ENCODE measurements around the gene CNTN6. TPM values are rescaled to one million over a fixed set of nuclear protein-coding genes. Genes with fewer than 3 reads are reported as not detected.

CNTN6 gene
- polyA plus RNA-seq, 1 of the 3 experiments (the other 2 are of a cell fraction), result 0.02 TPM

- no peak for TF ChIP-seq NFIC (IDR thresholded peaks at IDR 0.05; ENCODE audit: borderline replicate concordance)
- no peak for TF ChIP-seq IRF3 (IDR thresholded peaks at IDR 0.05; ENCODE audit: low read depth, low read length)
- TF ChIP-seq USF1 (IDR thresholded peaks at IDR 0.05; ENCODE audit: borderline replicate concordance, low read depth), result no peak
- TF ChIP-seq PBX3 (IDR thresholded peaks at IDR 0.05), result no peak
Measured at GRCh38 chr3:1164101-1164500, 71.3 kb downstream of the CNTN6 start (continued).

- no peak overlapping the region for H3K9ac ChIP-seq
- TF ChIP-seq RAD21 (IDR thresholded peaks at IDR 0.05; ENCODE audit: low read length) (no peak), RCOR1 (IDR thresholded peaks at IDR 0.05; ENCODE audit: low read length) (no peak)
- no peaks in the 10 kb centered on the region for H4K20me1 ChIP-seq (ENCODE audit: insufficient read depth)
- POLR2A ChIA-PET, result no interaction called here
- no peaks in the 10 kb centered on the region for H3K9me3 ChIP-seq
- no peaks in the 10 kb centered on the region for H3K36me3 ChIP-seq (replicated peaks in 1 of 2; ENCODE audit: control insufficient read depth in 1 of 2, insufficient read depth in 2 of 2, low read length in 1 of 2)
- no peaks in the 10 kb centered on the region for H3K79me2 ChIP-seq (ENCODE audit: insufficient read depth)
- no peaks in the 10 kb centered on the region for H3K9me2 ChIP-seq
- no peaks in the 10 kb centered on the region for H3F3A ChIP-seq (replicated peaks; ENCODE audit: insufficient read depth)
- no peak overlapping the region for H3K4me3 ChIP-seq (ENCODE audit: low read depth in 2 of 2, low read length in 1 of 2)
- H3K4me1 ChIP-seq (ENCODE audit: control insufficient read depth in 1 of 2, insufficient read depth in 2 of 2, low read depth in 1 of 2, low read length in 1 of 2), result peaks cover 0 to 2% of the 10 kb centered on the region in 2 experiments; a peak in 1 of 4 replicates
- CTCF ChIA-PET, result interaction anchor here (1.2 kb wide), 1 partner anchor 11 kb away, joined by 3 read pairs; no protein-coding TSS in a partner anchor
- WGBS (ENCODE audit: low lambda C conversion rate), result 33% methylated on average over 3 of the region's 3 CpGs
- H3K27me3 ChIP-seq (ENCODE audit: insufficient read depth), result no peaks in the 10 kb centered on the region
- H2AFZ ChIP-seq (ENCODE audit: low read depth), result no peak overlapping the region
- DNase-seq, result no peak
- no peak overlapping the region for H3K27ac ChIP-seq (ENCODE audit: low read depth in 2 of 2, low read length in 1 of 2)
- H3K4me2 ChIP-seq, result no peak overlapping the region
Measured at GRCh38 chr3:1171320-1171719, 78.5 kb downstream of the CNTN6 start.

- no peak for DNase-seq
- Histone ChIP-seq H3K27ac (ENCODE audit: low read depth in 2 of 2, low read length in 1 of 2) (no peak overlapping the region), H3K4me1 (ENCODE audit: control insufficient read depth in 1 of 2, insufficient read depth in 2 of 2, low read depth in 1 of 2, low read length in 1 of 2) (peaks cover 0 to 2% of the 10 kb centered on the region in 2 experiments; a peak in 1 of 4 replicates), H3K79me2 (ENCODE audit: insufficient read depth) (no peaks in the 10 kb centered on the region), H3K27me3 (ENCODE audit: insufficient read depth) (no peaks in the 10 kb centered on the region), H3K9ac (no peak overlapping the region), H3K4me2 (no peak overlapping the region), H3F3A (replicated peaks; ENCODE audit: insufficient read depth) (no peaks in the 10 kb centered on the region), H3K4me3 (ENCODE audit: low read depth in 2 of 2, low read length in 1 of 2) (no peak overlapping the region), H2AFZ (ENCODE audit: low read depth) (no peak overlapping the region), H3K36me3 (replicated peaks in 1 of 2; ENCODE audit: control insufficient read depth in 1 of 2, insufficient read depth in 2 of 2, low read length in 1 of 2) (no peaks in the 10 kb centered on the region), H3K9me2 (no peaks in the 10 kb centered on the region), H4K20me1 (ENCODE audit: insufficient read depth) (no peaks in the 10 kb centered on the region), H3K9me3 (no peaks in the 10 kb centered on the region)
- ChIA-PET CTCF (interaction anchor here (1.5 kb wide), 1 partner anchor 11 kb away, joined by 3 read pairs; no protein-coding TSS in a partner anchor), POLR2A (no interaction called here)
- WGBS (ENCODE audit: low lambda C conversion rate), result 28% methylated on average over 2 of the region's 2 CpGs
- TF ChIP-seq CTCF (IDR thresholded peaks at IDR 0.05), result no peak
- no peak for TF ChIP-seq NRF1 (IDR thresholded peaks at IDR 0.05; ENCODE audit: low read depth, low read length)
- TF ChIP-seq REST (IDR thresholded peaks at IDR 0.05; ENCODE audit: low read depth, low read length), result no peak
- no peak for TF ChIP-seq NFIC (IDR thresholded peaks at IDR 0.05; ENCODE audit: borderline replicate concordance)
- TF ChIP-seq JUND (IDR thresholded peaks at IDR 0.05), result no peak
- TF ChIP-seq RXRA (IDR thresholded peaks at IDR 0.05; ENCODE audit: borderline replicate concordance, low read depth), result no peak
- no peak for TF ChIP-seq SMC3 (IDR thresholded peaks at IDR 0.05; ENCODE audit: low read depth, low read length)
- no peak for TF ChIP-seq EZH2phosphoT487 (IDR thresholded peaks at IDR 0.05; ENCODE audit: borderline replicate concordance, low read depth)
- TF ChIP-seq MEF2A (IDR thresholded peaks at IDR 0.05; ENCODE audit: borderline replicate concordance, low read depth), result no peak
Measured at GRCh38 chr3:1172644-1173043, 79.8 kb downstream of the CNTN6 start.
